HepG2 (cell line): ENCODE results near the gene ALDH1A2.
"Not testable (repeated sequence)": the region's sequence is repeated elsewhere in the genome, so short reads cannot be mapped to it uniquely, and the experiment has no call there.

ENCODE experiments used
- ARHGAP35 ChIP-seq: sonication (generic); formaldehyde crosslinking; IDR thresholded peaks from 2 replicates; pipeline ENCODE4 v1.9.0; 2022; ENCODE audit warnings: mild to moderate bottlenecking, inconsistent platforms, moderate library complexity, missing genetic modification reagents, borderline replicate concordance
- BRCA1 ChIP-seq: sonication (generic); formaldehyde crosslinking; IDR thresholded peaks from 2 replicates; pipeline ENCODE4 v1.4.0; 2020; ENCODE audit warnings: missing genetic modification reagents
- CTCF ChIP-seq: sonication (generic); formaldehyde crosslinking; IDR thresholded peaks from 2 replicates; pipeline ENCODE4 v1.5.0; 2020; ENCODE audit warnings: mild to moderate bottlenecking, missing genetic modification reagents, moderate library complexity
- EP300 ChIP-seq, 3 experiments: sonication (generic) in 1 of 3; formaldehyde crosslinking in 1 of 3; IDR thresholded peaks; 2 replicates each; pipeline versions ENCODE4 v1.5.1 to v1.6.1; 2011 to 2020; ENCODE audit warnings: low read depth in 2 of 3, low read length in 2 of 3, borderline replicate concordance in 1 of 3, improper control_type of control experiment in 1 of 3, mild to moderate bottlenecking in 1 of 3, missing genetic modification reagents in 1 of 3, moderate library complexity in 1 of 3
- FOXM1 ChIP-seq: sonication (generic); formaldehyde crosslinking; IDR thresholded peaks from 2 replicates; pipeline ENCODE4 v1.5.0; 2020; ENCODE audit warnings: missing genetic modification reagents
- NFIC ChIP-seq: IDR thresholded peaks from 2 replicates; pipeline ENCODE4 v1.6.1; 2012; ENCODE audit warnings: mild to moderate bottlenecking, low read length, inconsistent platforms
- NR1H2 ChIP-seq: sonication (generic); formaldehyde crosslinking; IDR thresholded peaks from 2 replicates; pipeline ENCODE4 v1.8.1; 2022; ENCODE audit warnings: low read depth, missing genetic modification reagents, borderline replicate concordance
- POLR2A ChIP-seq, 2 experiments: IDR thresholded peaks; 2 replicates each; pipeline ENCODE4 v1.6.1; 2011; ENCODE audit warnings: low read depth in 2 of 2, low read length in 2 of 2, mild to moderate bottlenecking in 1 of 2, moderate library complexity in 1 of 2; ENCODE audit not compliant: insufficient read depth in 1 of 2
- PRDM4 ChIP-seq: sonication (generic); formaldehyde crosslinking; IDR thresholded peaks from 2 replicates; pipeline ENCODE4 v1.9.0; 2021; ENCODE audit warnings: missing genetic modification reagents, borderline replicate concordance
- TAF1 ChIP-seq: sonication (generic); formaldehyde crosslinking; IDR thresholded peaks from 2 replicates; pipeline ENCODE4 v1.4.0; 2020; ENCODE audit warnings: missing genetic modification reagents
- TOPORS ChIP-seq: sonication (generic); formaldehyde crosslinking; IDR thresholded peaks from 2 replicates; pipeline ENCODE4 v1.8.0; 2023; ENCODE audit warnings: mild to moderate bottlenecking, missing genetic modification reagents
- YY1 ChIP-seq: IDR thresholded peaks from 2 replicates; pipeline ENCODE4 v1.6.1; 2011; ENCODE audit warnings: low read length, low read depth, moderate library complexity, mild to moderate bottlenecking; ENCODE audit not compliant: insufficient read depth, insufficient replicate concordance
- ZBTB49 ChIP-seq: sonication (generic); formaldehyde crosslinking; IDR thresholded peaks from 2 replicates; pipeline ENCODE4 v1.4.0; 2020; ENCODE audit warnings: missing genetic modification reagents, borderline replicate concordance

- not testable (repeated sequence) for TF ChIP-seq YY1; NFIC; CTCF (CRISPR knock-in tag); POLR2A (IDR thresholded peaks at IDR 0.05; ENCODE audit: insufficient read depth in 1 of 2, low read depth in 2 of 2, low read length in 2 of 2); EP300 (IDR thresholded peaks at IDR 0.05; ENCODE audit: low read depth in 2 of 2, low read length in 2 of 2); EP300 (CRISPR knock-in tag; IDR thresholded peaks at IDR 0.05; ENCODE audit: borderline replicate concordance); FOXM1 (CRISPR knock-in tag); TOPORS; ZBTB49 (CRISPR knock-in tag); ARHGAP35; NR1H2 (CRISPR knock-in tag); BRCA1 (CRISPR knock-in tag); PRDM4 (CRISPR knock-in tag); TAF1 (CRISPR knock-in tag)
These were observed 20.1 kb downstream of the ALDH1A2 start for GRCh38 chr15:58045376-58045775.
